Endothelial cell (in vitro differentiated cells): ENCODE data around the gene SCD. TPM values are rescaled to one million over a fixed set of nuclear protein-coding genes. Genes with fewer than 3 reads are reported as not detected.

ENCODE experiments used
- DNase-seq: peaks from one replicate; pipeline ENCODE4 v3.0.0; 2021; ENCODE audit warnings: low spot score
- H3K27ac Mint-ChIP-seq: one replicate; pipeline ENCODE4 v1.8.0; 2021; ENCODE audit warnings: mixed read lengths, inconsistent platforms; ENCODE audit not compliant: unreplicated experiment
- H3K27me3 Mint-ChIP-seq: one replicate; pipeline ENCODE4 v1.8.0; 2021; ENCODE audit warnings: mild to moderate bottlenecking, moderate library complexity, mixed read lengths, inconsistent platforms; ENCODE audit not compliant: unreplicated experiment
- H3K36me3 Mint-ChIP-seq: one replicate; pipeline ENCODE4 v1.8.0; 2021; ENCODE audit warnings: mild to moderate bottlenecking, low read depth, mixed read lengths, inconsistent platforms; ENCODE audit not compliant: unreplicated experiment
- H3K4me1 Mint-ChIP-seq: one replicate; pipeline ENCODE4 v1.8.0; 2021; ENCODE audit warnings: mild to moderate bottlenecking, mixed read lengths, inconsistent platforms; ENCODE audit not compliant: unreplicated experiment
- H3K4me3 Mint-ChIP-seq: one replicate; pipeline ENCODE4 v1.8.0; 2021; ENCODE audit warnings: mild to moderate bottlenecking, mixed read lengths, inconsistent platforms; ENCODE audit not compliant: unreplicated experiment
- H3K9me3 Mint-ChIP-seq: one replicate; pipeline ENCODE4 v1.8.0; 2021; ENCODE audit warnings: mixed read lengths, inconsistent platforms; ENCODE audit not compliant: unreplicated experiment
- CTCF ChIP-seq: fragments of 200-600 bp; sonication (generic); IDR thresholded peaks from one replicate; pipeline ENCODE4 v1.5.0; 2021; ENCODE audit warnings: antibody characterized with exemption; ENCODE audit not compliant: unreplicated experiment
- total RNA-seq: library from RNA; stranded (reverse); fragmentation: NEBNext Ultra II Directional; extraction: Animal tissue kit (Norgen Biotek cat#: 25700); gene quantifications from one replicate; pipeline ENCODE4 v1.2.1, GENCODE V29; 2021; ENCODE audit not compliant: unreplicated experiment

SCD gene
- total RNA-seq, 1 donor from 2014 or later = 627 TPM

- H3K4me1 Mint-ChIP-seq = no peaks in the 10 kb centered on the region
- peaks cover 12% of the 10 kb centered on the region for H3K36me3 Mint-ChIP-seq
- no peaks in the 10 kb centered on the region for H3K9me3 Mint-ChIP-seq
- peaks cover 2% of the 10 kb centered on the region for H3K27me3 Mint-ChIP-seq
- no peak for TF ChIP-seq CTCF
- DNase-seq = no peak
- no peak overlapping the region for H3K27ac Mint-ChIP-seq
- no peak overlapping the region for H3K4me3 Mint-ChIP-seq
Observed at GRCh38 chr10:100392686-100393003, 45.6 kb downstream of the SCD start.

- H3K4me1 Mint-ChIP-seq = no peaks in the 10 kb centered on the region
- peaks cover 2% of the 10 kb centered on the region for H3K27me3 Mint-ChIP-seq
- no peaks in the 10 kb centered on the region for H3K9me3 Mint-ChIP-seq
- no peak for TF ChIP-seq CTCF
- no peak for DNase-seq
- H3K36me3 Mint-ChIP-seq = no peaks in the 10 kb centered on the region
- H3K27ac Mint-ChIP-seq = no peak overlapping the region
- no peak overlapping the region for H3K4me3 Mint-ChIP-seq
Observed at GRCh38 chr10:100395626-100396025, 48.6 kb downstream of the SCD start.

- no peak for TF ChIP-seq CTCF
- DNase-seq = no peak
- H3K4me3 Mint-ChIP-seq = no peak overlapping the region
- H3K4me1 Mint-ChIP-seq = no peaks in the 10 kb centered on the region
- no peak overlapping the region for H3K27ac Mint-ChIP-seq
- no peaks in the 10 kb centered on the region for H3K36me3 Mint-ChIP-seq
- H3K27me3 Mint-ChIP-seq = peaks cover 1% of the 10 kb centered on the region
- no peaks in the 10 kb centered on the region for H3K9me3 Mint-ChIP-seq
Observed at GRCh38 chr10:100396605-100397004, 49.6 kb downstream of the SCD start.

GRCh38 chr10:100401631-100402328 lies 54.7 kb downstream of the SCD start:
- no peak overlapping the region for H3K4me3 Mint-ChIP-seq
- H3K9me3 Mint-ChIP-seq = no peaks in the 10 kb centered on the region
- TF ChIP-seq CTCF = no peak
- H3K27me3 Mint-ChIP-seq = no peaks in the 10 kb centered on the region
- DNase-seq = no peak
- H3K36me3 Mint-ChIP-seq = no peaks in the 10 kb centered on the region
- H3K4me1 Mint-ChIP-seq = no peaks in the 10 kb centered on the region
- H3K27ac Mint-ChIP-seq = no peak overlapping the region

- Mint-ChIP-seq H3K27me3 (no peaks in the 10 kb centered on the region), H3K27ac (no peak overlapping the region), H3K9me3 (no peaks in the 10 kb centered on the region), H3K4me1 (no peaks in the 10 kb centered on the region), H3K4me3 (no peak overlapping the region), H3K36me3 (no peaks in the 10 kb centered on the region)
- TF ChIP-seq CTCF = no peak
- no peak for DNase-seq
Observed at GRCh38 chr10:100403734-100404133, 56.7 kb downstream of the SCD start.
